NCI-H2107 (cell line): ENCODE measurements around the gene SETD4.
"Not testable (repeated sequence)": the region's sequence is repeated elsewhere in the genome, so short reads cannot be mapped to it uniquely, and the experiment has no call there.

Experiments
- DNase-seq: peaks from one replicate; lab custom pipeline; 2025; lab: John Stamatoyannopoulos, UW

The SETD4 gene

DNA sequence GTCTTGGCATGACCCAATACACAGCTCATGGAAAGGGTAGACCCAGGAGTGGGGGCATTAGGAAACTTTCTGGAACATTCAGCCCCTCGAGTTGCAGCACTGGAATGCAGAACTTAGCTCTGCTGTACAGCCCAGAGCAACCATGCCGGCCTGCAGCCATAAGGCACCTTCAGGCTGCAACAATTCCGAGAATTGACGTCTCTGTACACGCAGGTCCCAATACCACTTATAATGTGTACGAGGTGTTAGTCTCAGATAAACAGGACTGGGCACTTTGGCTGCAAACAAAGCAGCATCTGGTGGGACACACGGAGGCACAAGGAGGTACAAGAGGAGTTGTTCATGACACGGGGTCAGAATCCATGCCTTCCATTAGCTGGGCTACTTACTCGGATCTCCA, 17.4 kb upstream of the SETD4 start:
- DNase-seq = no peak

DNA sequence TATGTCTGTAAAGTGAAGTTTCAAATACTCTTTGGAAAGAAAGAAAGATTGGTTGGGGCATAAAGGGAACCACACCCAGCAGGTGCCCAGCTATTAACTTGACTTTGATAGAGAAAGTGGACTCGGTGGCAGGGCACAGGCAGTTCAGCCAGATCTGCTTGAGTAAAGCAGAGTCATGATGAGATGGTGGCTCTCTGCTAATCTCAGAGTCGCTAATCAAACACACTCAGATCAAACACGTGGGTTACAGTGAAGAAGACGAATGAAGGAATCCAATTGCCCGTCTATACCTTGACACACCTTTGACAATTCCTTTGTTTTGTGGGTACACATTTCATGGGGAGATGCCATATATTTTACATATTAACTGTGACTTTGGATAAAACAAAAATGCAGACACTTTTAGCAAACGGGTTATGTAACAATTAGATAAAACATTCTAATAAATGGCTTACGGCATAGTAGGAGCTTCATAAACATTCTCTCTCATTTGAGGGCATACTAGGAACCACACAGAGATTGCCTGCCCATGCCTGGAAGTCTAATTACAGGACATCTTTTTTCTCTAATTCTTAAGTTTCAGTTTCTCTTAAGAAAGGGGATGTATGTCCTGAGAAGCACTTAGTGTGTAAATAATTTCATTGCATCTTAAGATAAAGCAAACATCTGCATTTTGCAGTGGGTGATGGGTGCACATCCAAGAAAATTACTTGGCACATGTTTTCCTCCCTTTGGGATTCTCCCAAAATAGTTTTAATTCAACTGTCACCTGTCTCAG, 16.7 kb upstream of the SETD4 start:
- DNase-seq = no peak

DNA sequence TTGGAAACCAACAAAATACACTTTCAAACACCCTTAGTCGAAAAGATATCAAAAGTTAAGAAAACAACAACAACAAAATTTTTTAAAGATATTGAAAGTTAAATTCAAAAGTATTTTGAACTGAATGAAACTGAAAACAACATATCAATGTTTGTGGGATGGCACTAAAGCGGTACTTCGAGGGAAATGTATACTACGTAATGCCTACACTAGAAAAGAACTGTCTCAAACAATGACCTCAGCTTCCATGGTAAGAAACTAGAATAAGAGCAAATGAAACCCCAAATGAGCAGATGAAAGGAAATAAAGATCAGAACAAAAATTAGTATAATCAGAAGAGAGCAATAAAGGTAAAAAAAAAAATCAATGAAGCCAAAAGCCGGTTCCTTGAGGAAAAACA, 15.6 kb upstream of the SETD4 start:
- DNase-seq = no peak

DNA sequence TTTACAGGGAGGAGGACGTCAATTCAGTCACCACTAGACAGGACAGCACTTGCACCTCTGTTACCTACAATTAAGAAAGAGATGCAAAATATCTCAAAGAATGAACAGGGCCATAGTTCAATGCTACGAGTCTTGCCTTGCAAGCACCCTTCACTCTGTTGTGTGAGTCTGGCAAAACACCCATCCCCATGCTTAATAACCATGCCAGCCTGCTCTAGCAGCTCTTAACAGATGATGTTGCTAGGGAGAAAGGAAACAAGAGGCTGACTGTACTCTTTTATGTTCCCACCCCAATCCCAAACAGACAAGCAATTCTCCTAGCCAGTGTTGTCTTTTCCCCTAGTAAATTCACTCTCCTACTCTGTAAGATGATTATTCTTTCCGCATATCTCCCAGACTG, 14.8 kb upstream of the SETD4 start:
- DNase-seq = no peak

DNA sequence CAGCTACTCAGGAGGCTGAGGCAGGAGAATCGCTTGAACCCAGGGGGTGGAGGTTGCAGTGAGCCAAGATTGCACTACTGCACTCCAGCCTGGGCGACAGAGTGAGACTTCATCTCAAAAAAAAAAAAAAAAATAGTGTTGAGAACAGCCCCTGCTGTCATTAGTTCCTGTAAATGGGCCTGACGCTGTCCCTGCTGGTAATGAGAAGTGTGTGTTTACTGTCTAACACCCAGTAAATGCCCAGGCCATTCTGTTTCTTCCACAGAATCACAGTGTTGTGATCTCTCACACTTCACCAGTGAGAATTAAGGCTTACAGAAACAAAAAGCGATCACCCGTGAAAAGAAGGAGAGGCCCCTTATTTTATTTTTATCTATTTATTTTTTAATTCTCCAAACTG, 13.6 kb upstream of the SETD4 start:
- DNase-seq = not testable (repeated sequence)

DNA sequence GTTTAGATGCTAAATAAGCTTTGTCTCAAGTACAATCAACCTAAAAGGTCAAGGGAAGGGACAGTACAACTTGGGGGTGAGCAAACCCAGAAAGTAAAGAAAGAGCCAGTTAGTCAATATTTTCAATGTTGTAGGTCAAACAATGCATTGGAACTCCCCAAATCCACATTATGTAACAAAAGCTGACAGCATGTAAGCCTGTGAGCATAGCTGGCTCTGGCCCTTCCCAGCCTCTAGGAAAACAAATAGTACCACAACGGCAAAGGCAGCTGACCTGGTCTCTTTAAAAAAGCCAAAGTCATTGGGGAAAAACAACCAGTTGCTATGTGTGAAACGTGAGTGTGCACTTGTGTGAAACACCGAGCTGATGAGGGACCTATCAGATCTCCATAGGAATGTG, 12.9 kb upstream of the SETD4 start:
- DNase-seq = no peak

DNA sequence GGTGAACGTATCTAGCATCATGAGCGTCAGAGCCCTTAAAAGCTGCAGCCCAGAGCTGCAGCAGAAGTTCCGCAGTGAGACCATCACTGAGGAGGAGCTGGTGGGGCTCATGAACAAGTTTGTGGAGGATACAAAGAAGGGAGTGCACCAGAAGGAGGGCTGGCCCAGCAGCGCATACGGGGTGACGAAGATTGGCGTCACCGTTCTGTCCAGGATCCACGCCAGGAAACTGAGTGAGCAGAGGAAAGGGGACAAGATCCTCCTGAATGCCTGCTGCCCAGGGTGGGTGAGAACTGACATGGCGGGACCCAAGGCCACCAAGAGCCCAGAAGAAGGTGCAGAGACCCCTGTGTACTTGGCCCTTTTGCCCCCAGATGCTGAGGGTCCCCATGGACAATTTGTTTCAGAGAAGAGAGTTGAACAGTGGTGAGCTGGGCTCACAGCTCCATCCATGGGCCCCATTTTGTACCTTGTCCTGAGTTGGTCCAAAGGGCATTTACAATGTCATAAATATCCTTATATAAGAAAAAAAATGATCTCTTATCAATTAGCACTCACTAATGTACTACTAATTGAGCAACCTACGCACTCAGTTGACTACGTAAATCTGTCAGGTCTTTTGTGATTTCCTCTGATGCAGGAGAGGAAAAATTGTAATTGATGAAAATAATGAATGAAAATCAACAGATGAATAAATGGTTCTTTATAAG, 12.3 kb upstream of the SETD4 start:
- DNase-seq = no peak

DNA sequence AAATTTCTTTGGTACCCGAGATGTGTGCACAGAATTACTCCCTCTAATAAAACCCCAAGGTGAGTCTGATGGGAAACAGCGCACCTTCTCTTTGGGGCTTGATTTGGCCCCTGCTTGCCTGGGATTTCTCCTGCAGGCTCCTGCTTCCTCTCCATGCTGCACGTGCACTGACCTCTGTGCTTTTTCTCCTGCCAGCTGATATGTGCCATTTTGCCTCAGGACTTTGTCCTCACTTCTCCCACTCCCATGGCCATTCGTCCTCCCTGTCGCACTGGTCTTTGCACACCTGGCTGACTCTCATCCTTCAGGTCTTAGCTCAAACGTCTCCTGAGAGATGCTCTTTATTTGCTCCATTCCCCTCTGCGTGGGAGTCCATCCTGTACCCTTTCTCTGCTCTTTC, 10.7 kb upstream of the SETD4 start:
- no peak for DNase-seq

DNA sequence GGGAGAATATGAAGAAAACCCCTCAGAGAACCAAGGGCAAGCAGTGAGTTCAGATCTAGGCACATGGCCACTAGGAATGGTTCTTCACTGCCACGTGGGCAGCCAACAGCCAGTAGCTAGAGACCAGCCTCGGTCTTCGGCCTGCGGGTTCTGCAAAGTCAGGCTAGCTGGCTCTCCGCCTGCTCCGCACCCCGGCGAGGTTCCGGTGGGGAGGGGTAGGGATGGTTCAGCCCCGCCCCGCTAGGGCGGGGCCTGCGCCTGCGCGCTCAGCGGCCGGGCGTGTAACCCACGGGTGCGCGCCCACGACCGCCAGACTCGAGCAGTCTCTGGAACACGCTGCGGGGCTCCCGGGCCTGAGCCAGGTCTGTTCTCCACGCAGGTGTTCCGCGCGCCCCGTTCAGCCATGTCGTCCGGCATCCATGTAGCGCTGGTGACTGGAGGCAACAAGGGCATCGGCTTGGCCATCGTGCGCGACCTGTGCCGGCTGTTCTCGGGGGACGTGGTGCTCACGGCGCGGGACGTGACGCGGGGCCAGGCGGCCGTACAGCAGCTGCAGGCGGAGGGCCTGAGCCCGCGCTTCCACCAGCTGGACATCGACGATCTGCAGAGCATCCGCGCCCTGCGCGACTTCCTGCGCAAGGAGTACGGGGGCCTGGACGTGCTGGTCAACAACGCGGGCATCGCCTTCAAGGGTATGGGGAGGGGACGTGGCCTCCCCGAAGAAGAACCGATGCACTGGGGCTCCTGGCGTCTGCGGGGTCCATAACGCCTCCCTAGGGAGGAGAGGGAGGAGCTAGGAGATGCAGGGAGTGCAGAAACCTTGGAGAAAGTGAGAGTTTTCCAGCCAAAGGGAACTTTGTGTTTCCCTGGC, 9.6 kb upstream of the SETD4 start, which contains the start of gene CBR1:
TSS of gene CBR1 (plus strand) at position 312 of the 871 bp plus-strand sequence. CDS start at position 404, 92 bp downstream.
- peak; percentile 73 for DNase-seq

DNA sequence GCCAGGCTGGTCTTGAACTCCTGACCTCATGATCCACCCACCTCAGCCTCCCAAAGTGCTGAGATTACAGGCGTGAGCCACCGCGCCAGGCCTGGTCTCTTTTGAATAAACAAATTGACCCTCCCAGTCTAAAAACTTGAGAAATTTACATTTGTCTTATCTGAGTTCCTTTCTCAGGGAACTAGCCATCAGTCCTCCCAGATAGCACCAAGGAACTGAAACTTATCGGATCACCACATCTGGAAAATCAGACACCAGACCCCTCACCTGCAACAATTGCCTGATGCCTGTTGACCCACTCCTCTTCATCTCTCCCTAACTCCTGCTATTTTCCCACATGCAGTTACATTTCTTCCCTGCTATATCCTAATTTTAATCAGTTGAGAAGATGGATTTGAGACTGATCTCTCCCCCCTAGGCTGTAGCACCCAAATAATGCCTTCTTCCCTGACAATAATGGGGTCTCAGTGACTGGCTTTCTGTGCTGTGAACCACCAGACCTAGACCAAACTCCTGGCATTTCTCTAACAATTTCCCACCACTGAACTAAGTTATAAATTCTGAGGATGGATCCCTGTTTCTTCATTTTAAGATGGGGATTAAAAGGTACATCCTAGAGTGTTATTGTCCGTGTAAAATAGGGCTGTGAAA, 8.5 kb upstream of the SETD4 start:
- no peak for DNase-seq

DNA sequence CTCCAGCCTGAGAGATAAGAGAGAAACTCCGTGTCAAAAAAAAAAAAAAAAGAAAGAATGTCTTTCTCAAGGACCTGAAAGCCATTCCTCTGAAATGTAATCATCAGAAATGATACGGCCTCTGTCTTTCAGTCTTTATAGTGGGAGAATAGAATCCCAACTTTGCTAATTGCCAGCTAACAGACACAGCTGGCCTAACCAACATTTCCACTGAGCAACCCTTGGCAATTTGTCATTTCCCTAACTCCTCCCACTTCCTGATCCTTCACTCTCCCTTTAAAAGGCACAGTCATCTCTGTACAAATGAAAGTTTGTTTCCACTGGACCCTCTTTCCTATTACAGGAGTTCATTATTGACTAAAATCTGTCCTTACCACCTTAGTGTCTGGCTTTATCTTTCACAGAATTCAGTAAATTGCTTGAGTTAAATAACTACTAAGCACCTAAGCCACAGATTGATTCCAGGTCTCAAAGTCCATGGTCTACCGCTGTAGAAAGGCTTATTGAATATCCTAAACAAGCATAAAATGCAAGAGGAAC, 5.2 kb upstream of the SETD4 start:
- no peak for DNase-seq

DNA sequence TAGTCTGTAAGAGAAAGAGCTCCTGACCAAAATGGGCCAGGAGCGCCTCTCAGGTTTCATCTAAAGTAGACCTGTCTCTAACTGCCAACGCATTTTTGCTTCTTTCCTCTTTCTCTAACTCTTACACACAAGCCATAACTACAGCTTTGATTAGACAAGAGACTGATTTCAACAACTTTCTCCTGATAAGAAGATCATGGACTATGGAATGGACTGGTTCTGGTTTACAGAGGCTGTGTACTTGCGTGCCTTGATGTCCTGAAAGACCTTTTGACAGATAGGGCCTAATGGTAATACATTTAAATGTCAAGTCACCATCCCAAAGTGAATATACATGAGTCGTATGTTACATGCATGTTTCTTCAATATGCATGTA, 3.7 kb upstream of the SETD4 start:
- no peak for DNase-seq

DNA sequence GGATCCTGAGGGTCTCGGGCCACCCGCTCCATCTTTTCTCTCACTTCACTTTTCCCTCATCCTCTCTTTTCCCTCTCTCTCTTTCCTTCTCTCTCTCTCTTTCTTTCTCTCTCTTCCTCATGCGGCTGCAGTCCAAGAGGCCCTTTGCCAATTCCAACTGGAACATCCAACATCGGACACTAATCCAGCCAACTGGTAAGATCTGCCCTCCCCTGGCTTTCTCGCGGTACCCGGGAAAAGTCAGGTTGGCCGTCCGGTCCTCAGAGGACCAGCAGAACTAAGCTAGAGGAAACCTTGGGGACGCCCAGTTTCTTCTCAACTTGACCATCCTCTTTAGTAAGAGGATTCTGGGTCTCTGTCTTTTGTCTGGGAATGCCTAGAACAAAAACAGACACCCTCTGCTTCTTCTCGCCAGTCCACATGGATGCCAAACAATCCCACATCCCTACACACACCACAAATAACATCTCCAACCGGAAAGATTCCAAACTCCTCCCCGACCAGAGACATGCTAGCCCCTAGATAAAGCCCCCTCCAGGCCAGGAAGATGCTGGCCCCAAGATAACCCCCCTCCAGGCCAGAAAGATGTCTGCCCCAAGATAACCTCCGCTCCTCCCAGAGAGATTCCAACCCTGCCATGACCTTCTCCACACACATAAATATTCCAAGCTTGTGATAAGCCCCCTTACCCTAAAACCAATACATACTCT, 3.2 kb upstream of the SETD4 start:
- DNase-seq = no peak

DNA sequence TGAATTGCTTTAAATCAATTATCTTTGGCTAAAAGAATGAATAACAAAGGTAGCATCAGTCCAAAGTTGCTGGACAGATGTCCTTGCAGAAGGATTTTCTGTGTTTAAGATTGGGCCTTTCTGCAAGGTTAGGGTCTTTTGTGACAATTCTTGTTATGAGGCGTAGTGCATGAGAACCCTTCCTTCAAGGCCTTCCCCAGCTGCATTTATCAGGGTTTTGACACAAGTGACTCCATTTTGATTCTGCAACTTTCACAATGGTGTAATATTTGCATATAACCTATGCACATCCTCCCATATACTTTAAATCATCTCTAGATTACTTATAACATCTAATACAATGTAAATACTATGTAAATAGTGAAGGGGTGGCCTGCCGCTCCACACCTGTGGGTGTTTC, 1.1 kb upstream of the SETD4 start:
- DNase-seq = no peak

DNA sequence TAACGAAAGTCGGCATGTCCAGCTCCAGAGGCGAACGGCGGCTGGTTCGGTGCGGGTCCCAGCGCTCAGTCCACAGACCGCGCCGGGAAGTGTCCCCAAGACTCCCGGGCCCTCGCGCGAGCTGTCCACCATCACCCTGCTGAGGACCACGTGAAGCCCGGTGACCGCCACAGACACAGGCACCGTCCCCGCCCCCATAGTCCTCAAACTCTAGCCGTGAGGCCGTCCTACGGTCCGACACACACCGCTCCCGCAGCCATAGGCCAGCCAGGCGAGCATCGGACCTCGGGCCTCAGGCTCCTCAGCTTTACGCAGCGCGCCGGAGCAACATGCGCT, 535 bp downstream of the SETD4 start:
- no peak for DNase-seq

DNA sequence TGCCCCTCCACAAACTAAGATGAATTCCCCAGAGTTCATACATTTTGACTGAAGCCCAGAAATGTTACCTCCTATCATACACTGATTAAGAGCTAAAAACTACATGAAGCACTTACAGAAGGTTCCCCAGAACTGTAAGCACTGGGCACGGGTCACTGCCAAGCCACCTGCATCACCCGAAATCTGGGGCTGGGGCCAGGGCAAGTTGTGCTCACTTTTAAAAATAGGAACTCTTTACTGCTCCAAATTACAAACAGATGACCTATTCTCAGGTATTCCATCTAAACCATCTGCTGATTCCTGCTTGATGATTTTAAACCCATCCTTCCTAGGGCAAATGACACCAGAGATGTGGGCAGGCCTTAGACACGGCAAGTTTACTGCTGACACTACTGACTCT, 4.8 kb downstream of the SETD4 start:
- DNase-seq = no peak

DNA sequence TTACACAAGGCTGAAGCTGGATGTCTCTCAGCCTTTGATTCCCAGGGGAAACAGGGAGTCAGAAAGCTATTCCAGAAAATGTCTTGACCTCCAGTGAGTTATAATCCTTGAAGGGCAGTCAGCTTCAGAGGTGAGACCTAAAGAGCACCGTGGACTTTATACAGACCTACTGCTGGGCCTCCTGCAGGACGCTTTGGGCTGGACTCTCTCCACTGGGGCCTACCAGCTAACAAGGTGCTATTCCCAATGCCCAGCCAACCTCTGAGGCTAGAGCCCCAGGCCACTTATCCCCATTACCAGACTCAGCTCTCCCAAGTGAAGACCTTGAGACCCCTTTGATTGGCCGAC, 6.6 kb downstream of the SETD4 start:
- no peak for DNase-seq

DNA sequence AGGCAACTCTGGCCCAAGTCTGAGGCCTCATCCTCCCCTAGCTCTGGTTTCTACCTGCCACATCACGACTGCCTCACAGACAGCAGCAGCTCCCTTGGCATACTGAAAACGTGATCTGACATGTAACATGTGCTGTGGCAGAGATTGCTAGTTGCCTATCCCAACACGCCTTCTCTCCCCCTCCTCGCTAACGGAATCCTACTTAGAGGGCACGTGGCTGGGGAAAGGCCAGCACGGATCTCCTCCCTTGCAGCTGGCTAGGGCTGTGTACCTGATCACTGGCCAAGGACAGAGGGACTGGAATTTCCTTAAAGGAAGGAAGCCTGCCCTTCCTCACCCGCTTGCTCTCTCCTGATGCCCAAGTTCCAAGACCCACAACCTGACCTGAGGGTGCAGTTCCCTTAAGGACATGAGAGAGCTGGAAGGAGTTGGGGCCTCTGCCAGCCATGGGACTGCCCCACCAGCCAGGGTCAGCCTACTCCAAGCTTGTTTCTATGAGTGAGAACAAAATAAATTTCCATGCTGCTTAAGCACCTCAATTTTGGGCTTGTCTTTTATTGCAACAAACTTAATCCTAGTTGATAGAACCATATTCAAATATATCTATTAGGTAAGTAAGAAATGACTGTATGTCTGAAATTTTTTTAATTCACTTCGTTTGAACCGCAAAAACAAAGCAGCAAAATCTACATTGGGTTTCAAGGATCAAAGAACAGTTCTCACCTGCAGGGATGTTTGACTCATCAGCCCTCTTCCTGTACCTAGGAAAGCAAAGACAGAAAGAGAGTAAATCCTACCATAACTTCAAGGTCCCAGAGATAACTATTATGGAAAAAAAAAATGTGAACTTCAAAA, 7.2 kb downstream of the SETD4 start:
- no peak for DNase-seq

DNA sequence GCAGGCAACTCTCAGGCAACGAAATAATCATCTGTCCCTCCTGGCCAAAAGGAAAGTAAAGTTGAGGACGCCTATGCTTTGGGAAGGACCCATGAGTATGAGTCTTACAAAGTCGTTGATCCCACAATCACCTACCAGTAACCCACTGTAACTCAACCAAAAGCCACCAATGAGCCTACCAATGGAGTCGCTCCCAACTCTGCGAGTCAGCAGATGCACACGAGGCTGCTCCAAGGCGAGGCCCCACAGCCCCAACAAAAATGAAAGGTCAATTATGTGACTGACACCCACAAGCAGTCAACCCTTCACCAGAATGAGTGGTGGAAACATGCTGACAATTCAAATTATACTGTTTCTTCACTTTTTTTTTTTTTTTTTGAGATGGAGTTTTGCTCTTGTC, 12.0 kb downstream of the SETD4 start:
- DNase-seq = no peak

DNA sequence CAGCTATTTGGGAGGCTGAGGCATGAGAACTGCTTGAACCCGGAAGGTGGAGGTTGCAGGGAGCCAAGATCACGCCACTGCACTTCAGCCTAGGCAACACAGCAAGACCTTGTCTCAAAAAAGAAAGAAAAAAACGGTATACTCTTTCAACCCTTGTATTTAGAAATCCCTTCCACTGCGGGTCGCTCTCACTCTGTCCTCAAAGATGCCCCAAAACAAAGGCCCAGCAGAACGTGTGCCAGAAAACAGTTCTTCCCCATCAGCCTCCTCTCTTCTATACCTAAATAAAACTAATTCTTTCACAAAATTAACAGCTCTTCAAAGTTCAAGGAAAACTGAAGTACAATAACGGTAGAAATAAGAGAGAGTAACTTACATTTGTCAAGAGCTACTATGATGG, 13.2 kb downstream of the SETD4 start:
- no peak for DNase-seq

DNA sequence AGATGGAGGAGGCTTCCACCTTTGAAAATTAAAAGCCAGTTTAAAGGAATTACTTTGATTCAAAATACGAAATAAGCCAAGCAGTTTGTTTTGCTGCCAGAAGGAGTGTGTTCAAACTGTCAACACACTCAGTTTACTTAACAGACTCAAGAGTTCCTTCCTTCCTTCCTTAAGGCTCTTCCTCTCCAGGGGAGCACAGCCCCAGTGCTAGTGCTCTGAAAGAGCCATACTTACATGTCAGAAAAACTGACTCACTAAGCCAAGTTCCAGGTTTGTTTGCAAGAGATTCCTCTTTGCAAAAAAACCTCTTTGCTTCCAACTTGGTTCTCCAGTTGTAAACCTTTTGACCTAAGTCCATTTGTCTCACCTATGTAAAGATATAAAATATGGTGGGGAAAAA, 14.3 kb downstream of the SETD4 start:
- no peak for DNase-seq
